ENCODE results near the gene FARP2.
A peak's percentile ranks its signal among the peaks of the same experiment; 100 is the strongest.
"Not testable (repeated sequence)": the region's sequence is repeated elsewhere in the genome, so short reads cannot be mapped to it uniquely, and the experiment has no call there.

FARP2 gene

DNA sequence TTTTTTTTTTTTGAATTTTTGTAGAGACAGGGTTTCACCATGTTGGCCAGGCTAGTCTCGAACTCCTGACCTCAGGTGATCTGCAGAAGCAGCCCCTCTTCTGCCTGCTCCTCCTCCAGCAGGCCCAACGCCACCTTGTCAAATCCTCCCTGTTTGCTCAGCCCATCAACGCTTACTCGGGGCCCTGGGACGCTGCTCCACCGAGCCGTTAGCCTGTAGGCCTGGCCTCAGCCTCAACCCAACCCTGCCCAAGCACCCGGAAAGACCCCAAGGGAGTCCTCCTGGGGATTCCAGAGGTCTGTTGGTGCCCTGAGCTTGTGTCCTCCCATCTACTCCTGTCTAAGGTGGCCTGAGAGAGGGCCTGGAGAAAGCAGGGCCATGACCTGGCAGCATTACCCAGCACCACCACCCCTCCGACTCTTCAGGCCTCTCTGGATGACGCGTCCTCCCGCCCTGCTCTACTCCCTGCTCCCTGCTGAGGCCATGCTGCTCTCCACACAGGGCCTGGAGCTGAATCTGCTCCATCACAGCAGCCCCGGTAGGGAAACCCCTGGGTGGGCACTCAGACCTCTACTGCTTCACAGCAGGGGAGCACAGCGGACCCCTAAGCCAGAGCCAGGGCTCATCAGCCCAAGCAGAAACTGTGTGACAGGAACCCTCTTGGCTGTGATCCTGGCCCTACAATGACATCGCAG, 149.1 kb downstream of the FARP2 start:
- no peak for DNase-seq (ENCODE audit: low spot score)

DNA sequence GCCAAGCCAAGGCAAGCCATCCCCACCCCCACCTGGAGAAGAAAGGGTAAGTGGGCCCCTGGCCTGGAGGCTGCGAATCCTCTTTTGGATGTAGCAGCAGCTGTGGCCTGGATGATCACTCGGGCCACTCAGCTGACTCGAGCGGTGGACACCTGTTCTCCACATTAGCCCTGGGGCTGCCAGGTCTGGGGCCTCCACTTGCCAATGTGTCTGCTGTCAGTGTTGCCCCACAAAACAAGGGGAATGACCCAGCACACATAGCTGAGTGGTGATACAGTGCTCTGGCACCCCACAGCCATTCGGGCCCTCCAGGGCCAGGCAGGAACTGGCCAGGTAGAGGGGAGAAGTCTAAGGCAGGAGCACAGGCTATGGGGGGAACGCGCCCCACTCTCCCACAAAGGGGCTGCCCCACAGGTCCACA, 149.7 kb downstream of the FARP2 start:
- no peak for DNase-seq (ENCODE audit: low spot score)

DNA sequence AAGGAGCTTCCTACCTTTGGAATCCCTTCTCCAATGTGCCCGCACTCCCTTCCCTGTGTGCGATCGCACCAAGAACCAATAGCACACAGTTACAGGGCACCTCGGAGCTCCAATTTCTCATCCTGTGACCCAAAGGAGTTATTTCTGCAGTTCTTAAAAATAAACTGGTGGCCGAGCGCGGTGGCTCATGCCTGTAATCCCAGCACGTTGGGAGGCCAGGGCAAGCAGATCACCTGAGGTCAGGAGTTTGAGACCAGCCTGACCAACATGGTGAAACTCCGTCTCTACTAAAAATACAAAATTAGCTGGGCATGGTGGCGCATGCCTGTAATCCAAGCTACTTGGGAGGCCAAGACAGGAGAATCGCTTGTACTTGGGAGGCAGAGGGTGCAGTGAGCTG, 150.2 kb downstream of the FARP2 start:
- DNase-seq (ENCODE audit: low spot score) = not testable (repeated sequence)

DNA sequence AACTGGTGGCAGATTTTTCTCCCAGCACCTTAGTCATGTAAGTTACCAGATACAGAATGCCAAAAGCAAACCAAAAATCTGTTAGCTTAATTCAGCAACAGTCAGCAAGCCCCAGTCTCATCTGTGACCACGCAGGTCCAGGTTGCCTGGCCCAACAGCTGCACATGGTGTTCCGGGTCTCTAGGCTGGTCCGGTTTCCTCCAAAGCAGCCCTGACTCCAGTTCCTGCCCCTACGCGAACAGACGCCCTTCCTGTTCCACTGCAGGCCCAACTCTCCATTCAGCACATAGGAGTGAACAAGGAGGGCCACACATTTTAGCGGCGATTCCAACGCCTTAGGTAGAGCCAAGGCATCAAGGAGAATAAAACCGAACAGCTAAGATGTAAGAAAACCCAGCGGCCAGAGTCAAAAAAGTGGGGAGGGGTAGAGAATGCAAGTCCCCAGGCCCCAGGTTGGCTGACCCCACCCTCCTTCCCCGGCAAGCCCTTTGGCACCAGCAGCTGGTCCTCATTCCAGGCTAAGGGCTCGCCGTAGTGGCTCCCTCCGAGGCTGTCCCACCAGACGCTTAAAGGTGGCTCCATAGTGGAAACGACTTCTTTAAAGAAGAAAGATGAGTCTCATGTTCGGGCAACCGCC, 150.8 kb downstream of the FARP2 start:
- DNase-seq (ENCODE audit: low spot score) = no peak

DNA sequence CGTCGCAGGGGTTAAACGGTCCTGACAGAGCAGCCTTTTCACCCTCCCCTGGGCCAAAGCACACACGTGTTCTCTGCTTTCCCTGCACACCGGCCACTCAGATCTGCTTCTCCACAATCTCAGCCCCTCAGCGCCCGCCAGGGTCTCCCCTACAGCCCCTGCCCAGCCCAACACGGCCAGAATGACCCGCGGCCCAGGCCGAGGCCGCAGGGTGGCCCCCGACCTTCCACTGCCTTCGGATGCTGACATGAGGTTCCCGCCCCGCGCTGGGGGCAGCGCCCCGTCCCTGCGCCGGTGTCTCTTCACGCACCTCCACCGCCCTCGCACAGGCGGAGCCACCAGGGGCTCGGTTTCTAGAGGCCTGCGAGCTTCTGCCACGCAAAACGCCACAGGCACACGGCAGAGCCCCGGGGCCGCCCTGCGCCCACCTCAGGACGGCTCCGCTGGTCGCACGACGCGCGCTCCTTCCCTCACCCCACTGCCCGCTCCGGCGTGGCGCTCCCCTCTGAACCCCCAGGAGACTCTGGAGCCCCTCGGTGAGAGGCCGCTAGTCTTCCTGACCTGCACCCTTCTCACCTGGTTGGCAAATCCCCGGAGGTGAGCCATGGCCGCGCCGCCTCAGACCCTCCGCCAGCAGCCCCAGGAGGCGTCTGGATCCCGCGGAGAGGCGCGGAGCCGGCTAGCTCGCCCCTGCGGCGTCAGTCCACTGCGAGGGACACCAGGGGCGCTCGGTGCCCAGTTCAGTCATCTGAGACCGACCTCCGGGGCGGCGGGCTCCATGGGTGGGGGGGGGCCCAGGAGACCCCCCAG, 151.6 kb downstream of the FARP2 start:
- peak; percentile 80 for DNase-seq (ENCODE audit: low spot score)

DNA sequence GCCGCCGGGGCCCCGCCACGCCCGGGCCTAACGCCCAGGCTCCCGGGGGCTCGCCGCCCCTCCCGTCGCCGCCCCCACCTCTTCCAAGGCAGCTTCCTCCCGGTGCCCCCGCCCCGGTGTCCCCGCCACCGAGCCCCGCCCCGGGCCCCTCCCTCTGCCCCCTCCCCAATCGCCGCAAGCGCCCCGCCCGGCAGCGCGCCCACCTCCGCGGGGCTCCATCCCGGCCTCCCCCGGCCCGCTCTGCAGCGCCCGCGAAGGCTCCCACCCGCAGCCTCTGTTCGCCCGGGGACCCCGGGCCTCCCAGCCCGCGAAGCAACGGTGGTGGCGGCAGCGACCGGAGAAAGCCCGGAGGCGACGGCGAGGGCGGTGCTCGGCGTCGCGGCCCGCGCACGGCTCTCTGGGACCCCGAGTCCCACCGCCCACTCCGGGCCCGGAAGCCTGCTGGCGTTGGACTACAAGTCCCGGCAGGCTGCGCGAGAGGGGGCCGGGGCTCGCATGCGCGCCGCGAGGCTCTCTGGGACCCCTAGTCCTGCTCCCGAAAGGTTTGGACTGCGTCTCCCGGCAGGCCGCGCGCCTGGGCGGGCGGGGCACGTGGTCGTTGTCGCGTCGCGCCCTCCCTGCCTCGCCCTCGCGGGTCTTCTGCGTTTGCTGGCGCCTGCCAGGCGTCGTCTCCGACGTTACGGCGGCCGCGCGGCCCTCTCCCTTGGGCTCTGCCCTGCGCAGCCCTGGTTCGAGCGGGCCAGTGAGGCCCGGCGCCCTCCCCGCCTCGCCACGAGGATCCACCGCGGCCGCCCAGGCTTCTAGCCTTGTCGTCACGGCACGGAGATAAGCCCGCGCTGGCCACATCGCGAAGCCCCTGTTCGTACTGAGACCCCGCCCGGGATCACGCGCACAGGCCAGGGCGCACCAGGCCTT, 152.4 kb downstream of the FARP2 start, which contains the start of gene STK25:
Gene STK25 (minus strand): TSS at position 345 of the 915 bp plus-strand sequence. CDS start 549 bp downstream, outside the sequence.
- DNase-seq (ENCODE audit: low spot score) = peak; percentile 99

DNA sequence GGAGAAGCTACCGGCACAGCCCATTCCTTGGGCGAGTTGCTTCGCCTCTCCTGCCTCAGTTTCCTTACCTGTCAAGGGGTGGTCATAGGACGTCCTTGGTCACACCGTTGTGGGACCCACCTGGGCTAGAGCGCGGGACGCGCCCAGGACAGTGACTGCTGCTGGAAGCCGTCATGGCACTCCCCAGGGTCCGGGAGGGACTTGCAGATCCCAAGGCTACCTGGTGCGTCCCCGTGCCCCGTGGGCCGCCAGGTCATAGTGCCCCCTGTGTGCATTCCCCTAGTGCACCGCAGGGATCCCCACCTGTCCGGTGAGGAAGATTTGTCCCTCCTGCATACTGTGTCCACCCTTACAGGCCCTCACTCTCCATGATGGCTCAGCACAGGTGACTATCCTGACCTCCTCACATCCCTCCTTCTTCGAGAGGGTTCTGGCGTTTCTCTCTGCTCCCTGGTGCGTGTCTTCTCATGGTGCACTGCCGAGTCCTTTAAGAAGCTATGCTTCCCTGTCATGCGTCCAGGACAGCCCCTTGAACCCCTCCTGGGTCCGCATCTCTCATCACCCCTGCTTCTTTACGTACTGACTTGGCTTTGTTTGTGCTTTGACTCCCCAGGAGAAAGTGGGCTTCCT, 153.2 kb downstream of the FARP2 start:
- peak; percentile 66 for DNase-seq (ENCODE audit: low spot score)

DNA sequence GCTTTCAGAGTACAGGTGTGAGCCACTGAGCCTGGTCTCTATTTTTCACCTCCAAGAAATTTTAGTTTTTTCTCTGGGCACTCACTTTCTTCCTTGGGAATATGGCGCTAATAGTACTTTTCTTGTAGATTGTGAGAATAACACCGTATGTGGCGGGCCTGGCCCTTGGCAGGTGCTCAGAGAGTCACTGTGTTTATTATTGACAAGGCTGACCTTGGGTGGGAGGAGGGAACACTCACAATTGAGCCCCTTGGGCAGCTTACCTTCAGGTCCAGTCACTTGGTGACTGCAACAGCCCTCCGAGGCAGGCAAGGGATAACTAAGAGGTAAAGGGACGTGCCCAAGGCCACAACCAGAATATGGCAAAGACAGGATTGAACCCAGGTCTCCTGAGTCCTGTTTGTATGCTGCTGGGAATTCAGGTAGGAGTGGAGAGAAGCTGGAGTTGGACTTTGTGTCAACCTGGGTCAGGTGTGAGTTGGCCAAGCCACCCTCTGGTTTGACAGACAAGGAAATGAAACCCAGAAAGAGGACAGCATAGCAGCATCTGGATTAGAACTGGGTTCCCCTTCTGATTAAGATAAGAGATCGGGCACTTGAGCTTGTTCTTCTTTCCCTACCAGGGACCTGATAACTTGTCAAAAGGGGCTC, 155.1 kb downstream of the FARP2 start:
- DNase-seq (ENCODE audit: low spot score) = no peak

- DNase-seq (ENCODE audit: low spot score) = no peak
Observed at GRCh38 chr2:241514553-241514952, 158.5 kb downstream of the FARP2 start.

GRCh38 chr2:241514986-241515737, 159.1 kb downstream of the FARP2 start:
- DNase-seq (ENCODE audit: low spot score) = no peak

- no peak for DNase-seq (ENCODE audit: low spot score)
Observed at GRCh38 chr2:241516520-241516965, 160.5 kb downstream of the FARP2 start.

DNA sequence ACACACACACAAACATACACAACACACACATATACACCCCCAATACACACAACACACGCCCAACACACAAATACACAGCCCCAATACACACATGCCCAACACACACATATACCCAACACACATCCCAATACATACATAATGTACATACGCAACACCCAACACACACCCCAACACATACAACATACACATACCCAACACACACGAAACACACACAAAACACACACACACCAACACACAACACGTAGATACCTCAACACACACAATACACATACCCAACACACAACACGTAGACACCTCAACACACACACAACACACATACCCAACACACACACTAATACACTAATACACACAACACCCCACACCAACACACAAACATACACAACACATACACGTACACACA, 161.2 kb downstream of the FARP2 start:
- no peak for DNase-seq (ENCODE audit: low spot score)

DNA sequence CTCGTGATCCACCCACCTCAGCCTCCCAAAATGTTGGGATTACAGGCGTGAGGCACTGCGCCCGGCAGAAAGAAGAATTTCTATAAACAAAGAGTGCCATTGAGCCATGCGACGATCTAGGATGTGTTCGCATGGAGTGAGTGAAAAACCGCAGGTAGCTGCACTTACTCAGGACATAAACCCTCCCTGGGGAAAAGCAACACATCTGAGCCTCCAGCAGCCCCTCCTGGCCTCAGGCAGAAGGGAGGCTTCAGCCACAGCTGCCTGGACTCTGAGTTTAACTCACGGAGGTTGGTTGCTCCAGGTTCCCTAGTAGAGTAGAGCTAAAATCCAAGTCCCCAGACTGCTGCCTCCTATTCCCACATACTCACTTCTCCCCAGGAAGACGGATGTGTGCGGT, 163.6 kb downstream of the FARP2 start:
- no peak for DNase-seq (ENCODE audit: low spot score)

- no peak for DNase-seq (ENCODE audit: low spot score)
Observed at GRCh38 chr2:241522477-241522876, 166.4 kb downstream of the FARP2 start.

GRCh38 chr2:241525818-241526780, 170.0 kb downstream of the FARP2 start:
- DNase-seq (ENCODE audit: low spot score) = not testable (repeated sequence)

- DNase-seq (ENCODE audit: low spot score) = no peak
Observed at GRCh38 chr2:241530571-241530970, 174.5 kb downstream of the FARP2 start.

DNA sequence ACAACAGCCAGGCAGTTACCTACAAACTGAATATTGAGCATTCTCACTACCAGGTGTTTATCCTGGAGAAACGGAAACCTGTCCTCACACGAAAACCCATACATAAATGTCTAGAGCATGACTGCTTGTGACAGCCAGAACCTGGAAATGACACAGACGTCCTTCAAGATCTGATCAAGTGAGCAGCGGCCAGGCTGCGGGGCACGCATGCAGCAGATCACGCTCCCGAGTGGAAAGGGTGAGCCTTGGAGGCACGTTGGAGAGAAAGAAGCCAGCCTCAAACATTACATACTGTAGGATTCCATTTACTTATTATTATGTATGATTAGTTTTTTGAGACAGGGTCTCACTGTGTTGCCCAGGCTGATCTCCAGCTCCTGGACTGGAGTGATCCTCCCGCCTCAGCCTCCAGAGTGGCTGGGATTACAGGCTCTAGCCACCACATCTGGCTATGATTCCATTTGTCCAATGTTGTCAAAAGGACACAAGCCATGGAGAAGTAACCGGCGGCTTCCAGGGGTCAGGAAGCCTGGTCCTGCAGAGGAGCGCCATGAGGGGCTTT, 175.2 kb downstream of the FARP2 start:
- DNase-seq (ENCODE audit: low spot score) = no peak

DNA sequence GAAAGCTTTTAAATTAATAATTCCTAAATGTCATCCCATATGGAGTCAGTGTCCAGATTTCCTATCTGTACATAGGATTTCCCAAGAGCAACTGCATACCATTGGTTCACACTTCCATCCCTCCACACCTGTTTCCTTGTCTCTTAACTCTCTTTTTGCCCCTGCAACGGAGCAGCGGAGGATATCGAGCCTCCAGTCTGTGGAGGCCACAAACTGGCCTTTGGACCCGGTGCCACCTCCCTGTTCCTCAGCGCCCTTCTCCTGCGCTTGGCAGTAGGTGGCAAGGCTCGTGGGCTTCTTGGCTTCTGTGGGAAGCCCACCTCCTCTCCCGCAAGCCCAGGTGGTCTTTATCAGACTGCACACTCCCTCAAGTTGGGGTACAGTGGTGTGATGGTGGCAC, 176.1 kb downstream of the FARP2 start:
- DNase-seq (ENCODE audit: low spot score) = no peak
